ENCODE measurements around the gene HNRNPAB.

HNRNPAB gene

DNA sequence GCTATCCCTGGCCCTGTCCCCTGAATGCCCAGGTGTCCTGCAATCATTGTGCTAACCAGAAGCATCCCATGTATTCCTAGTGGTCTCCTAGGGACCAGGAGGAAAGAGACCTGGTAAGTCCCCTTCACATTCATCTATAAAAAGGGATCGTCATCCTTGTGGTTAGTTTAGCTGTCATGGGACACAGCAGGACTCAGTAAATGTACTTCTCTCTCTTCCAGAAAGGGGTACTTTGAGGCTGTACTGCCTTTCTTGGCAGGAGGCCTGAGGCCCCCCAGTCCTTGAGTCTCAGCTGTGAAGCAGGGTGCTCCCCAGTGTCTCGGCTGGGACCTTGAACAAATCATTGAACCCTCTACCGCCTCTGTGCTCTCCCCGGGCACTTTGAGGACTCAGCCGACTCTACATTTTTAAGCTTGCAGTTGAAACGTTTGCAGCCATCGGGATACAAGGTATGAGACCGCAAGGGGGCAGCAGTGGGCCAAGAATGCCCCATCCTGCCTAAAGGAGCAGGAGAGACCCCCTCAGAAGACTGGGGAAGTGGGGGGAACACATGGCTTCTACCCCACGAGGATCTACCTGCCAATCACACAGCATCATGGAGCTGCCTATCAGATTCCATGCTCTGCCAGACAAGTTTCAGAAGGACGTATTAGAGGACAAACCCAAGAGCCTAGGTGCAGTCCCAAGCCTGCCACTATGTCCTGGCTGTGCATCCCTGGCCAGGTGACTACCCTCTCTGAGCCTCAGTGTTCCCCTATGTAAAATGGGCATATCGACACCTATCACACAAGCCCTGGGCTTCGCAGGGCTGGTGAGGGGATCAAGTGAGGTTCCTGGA is 30.6 kb downstream of the HNRNPAB start:
- TF ChIP-seq, protein P1, sequence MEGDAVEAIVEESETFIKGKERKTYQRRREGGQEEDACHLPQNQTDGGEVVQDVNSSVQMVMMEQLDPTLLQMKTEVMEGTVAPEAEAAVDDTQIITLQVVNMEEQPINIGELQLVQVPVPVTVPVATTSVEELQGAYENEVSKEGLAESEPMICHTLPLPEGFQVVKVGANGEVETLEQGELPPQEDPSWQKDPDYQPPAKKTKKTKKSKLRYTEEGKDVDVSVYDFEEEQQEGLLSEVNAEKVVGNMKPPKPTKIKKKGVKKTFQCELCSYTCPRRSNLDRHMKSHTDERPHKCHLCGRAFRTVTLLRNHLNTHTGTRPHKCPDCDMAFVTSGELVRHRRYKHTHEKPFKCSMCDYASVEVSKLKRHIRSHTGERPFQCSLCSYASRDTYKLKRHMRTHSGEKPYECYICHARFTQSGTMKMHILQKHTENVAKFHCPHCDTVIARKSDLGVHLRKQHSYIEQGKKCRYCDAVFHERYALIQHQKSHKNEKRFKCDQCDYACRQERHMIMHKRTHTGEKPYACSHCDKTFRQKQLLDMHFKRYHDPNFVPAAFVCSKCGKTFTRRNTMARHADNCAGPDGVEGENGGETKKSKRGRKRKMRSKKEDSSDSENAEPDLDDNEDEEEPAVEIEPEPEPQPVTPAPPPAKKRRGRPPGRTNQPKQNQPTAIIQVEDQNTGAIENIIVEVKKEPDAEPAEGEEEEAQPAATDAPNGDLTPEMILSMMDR (IDR thresholded peaks at IDR 0.05; ENCODE audit: insufficient read depth, low read depth, low read length, missing control alignments): peak; percentile 71
- peak; percentile 59 for DNase-seq (ENCODE audit: low read depth)
- no peak overlapping the region for H3K4me3 ChIP-seq (ENCODE audit: low read length)

DNA sequence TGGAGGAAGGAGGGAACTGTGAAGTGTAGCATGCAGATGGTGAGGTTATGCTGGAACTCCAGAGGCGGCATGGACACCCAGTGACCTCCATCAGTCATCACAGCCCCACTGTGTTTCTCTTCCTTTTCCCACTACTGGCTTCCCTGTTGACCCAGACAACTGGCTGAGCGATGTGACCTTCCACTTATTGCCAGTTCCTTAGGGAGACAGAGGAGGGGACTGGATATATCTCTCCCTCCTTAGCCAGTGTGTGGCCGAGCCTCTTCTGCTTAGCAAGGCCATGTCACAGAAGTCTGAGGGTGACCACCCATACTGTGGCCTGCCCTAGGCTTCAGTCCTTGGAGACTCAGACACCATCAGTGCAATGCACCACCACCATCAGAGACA is 31.2 kb downstream of the HNRNPAB start:
- no peak overlapping the region for H3K4me3 ChIP-seq (ENCODE audit: low read length)
- TF ChIP-seq, protein P1 (IDR thresholded peaks at IDR 0.05; ENCODE audit: insufficient read depth, low read depth, low read length, missing control alignments): no peak
- DNase-seq (ENCODE audit: low read depth): no peak

DNA sequence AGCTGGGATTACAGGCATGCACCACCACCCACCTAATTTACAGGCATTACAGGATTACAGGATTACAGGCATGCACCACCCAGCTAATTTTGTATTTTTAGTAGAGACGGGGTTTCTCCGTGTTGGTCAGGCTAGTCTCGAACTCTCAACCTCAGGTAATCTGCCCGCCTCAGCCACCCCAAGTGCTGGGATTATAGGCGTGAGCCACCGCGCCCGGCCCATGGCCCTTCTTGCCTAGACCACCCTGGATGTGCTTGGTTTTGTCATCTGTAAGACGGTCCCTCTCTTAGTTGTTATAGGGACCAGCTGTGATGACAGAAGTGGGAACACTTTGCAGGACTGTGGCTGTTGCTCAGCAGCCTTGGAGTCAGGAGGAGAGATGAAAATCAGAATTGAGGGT is 31.8 kb downstream of the HNRNPAB start:
- no peak overlapping the region for H3K4me3 ChIP-seq (ENCODE audit: low read length)
- no peak for DNase-seq (ENCODE audit: low read depth)
- TF ChIP-seq, protein P1 (IDR thresholded peaks at IDR 0.05; ENCODE audit: insufficient read depth, low read depth, low read length, missing control alignments): no peak

DNA sequence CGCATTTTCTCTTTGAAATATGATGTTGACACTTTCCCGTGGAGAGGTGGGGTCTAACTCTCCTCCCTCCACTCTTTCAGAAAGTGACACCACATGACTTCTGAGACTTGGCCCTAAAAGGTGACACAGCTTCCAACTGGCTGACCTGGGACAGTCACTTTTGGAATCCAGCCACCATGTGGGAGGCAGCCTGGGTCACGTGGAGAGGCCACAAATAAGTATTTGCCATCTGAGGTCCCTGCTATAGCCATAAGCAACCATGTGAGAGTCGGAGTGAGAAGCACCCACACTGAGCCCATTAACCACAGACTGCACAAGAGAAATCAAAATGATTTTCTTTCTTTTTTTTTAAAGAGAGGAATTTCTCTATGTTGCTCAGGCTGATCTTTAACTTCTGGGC is 32.3 kb downstream of the HNRNPAB start:
- no peak for DNase-seq (ENCODE audit: low read depth)
- H3K4me3 ChIP-seq (ENCODE audit: low read length): no peak overlapping the region
- TF ChIP-seq, protein P1 (IDR thresholded peaks at IDR 0.05; ENCODE audit: insufficient read depth, low read depth, low read length, missing control alignments): no peak

DNA sequence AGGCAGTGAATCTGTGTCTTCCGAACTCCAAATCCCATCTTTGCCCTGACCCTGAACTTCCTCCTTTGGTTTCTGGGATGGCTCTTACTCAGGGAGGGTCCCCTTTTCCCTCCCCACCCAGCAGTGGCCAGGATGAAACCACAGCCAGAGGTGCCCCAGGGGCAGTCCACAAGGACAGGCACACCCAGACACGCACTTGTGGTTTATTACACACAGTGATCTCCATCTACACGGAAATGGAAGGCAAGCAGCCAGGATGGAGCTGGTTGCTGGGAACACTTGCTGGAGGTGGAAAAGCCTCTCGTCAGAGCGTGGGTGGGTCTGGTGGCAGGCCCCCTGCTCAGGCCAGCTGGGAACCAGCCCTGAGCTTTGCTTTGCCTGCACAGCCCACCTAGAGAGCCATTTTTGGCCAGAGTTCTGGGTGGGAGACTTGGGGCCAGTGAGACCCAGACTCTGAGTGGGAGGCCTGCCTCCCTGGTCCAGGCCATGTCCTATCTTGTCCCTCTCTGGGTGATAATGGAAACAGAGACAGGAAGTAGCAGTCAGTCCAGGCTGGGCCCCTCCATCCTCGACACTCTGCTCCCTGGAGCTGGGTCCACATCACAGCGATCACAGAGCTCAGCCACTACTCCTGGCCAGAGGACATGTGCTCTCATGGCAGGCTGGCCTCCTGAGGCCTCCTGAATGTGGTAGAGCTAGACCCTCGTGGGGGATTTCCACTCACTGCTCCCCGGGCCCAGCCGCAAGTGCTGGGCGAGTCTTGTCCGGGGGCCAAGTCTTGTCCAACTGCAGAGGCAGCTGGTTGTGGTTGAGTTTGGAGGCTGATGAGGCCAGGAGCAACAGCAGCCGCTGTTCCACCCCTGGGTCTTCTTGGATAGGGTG is 33.3 kb downstream of the HNRNPAB start:
- peak; percentile 53 for DNase-seq (ENCODE audit: low read depth)
- TF ChIP-seq, protein P1 (IDR thresholded peaks at IDR 0.05; ENCODE audit: insufficient read depth, low read depth, low read length, missing control alignments): no peak
- no peak overlapping the region for H3K4me3 ChIP-seq (ENCODE audit: low read length)

DNA sequence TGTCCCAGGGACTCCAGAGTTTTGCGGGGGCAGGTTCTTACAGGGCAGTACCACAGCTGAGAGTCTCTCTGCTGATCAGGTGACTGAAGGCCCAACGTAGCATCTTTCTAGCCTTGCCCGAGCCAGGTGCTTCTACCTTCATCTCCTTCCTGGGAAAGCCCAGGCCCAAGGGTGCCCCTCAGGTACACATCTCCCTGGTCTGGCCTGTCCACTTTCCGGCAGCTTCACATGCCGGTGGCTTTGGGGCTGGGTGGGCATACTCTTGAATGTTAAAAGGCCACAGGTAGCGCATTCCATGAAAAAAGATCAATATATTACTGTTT is 33.9 kb downstream of the HNRNPAB start:
- TF ChIP-seq, protein P1 (IDR thresholded peaks at IDR 0.05; ENCODE audit: insufficient read depth, low read depth, low read length, missing control alignments): no peak
- H3K4me3 ChIP-seq (ENCODE audit: low read length): no peak overlapping the region
- DNase-seq (ENCODE audit: low read depth): no peak
